Neural cell (in vitro differentiated cells): ENCODE data around the gene PACS1.

Experiments
- EP300 ChIP-seq: fragments of 450-650 bp; conservative IDR thresholded peaks from 2 replicates; pipeline ENCODE4 v1.6.1; 2014; ENCODE audit warnings: antibody characterized with exemption, mild to moderate bottlenecking, moderate library complexity; ENCODE audit not compliant: poor library complexity, severe bottlenecking
- EZH2 ChIP-seq: fragments of 200-600, 300-800 bp; shearing (Covaris generic), sonication (generic); IDR thresholded peaks from 2 replicates; pipeline ENCODE4 v1.6.1; 2014; ENCODE audit warnings: antibody characterized with exemption, low read length, borderline replicate concordance, mild to moderate bottlenecking; ENCODE audit not compliant: insufficient read depth, poor library complexity, severe bottlenecking
- MXI1 ChIP-seq: fragments of 450-650 bp; conservative IDR thresholded peaks from 2 replicates; pipeline ENCODE4 v1.6.1; 2014; ENCODE audit warnings: antibody characterized with exemption, mild to moderate bottlenecking; ENCODE audit not compliant: poor library complexity, severe bottlenecking
- POLR2AphosphoS5 ChIP-seq: IDR thresholded peaks from 2 replicates; pipeline ENCODE4 v1.6.1; 2012
- TF ChIP-seq, protein P1 (sequence below): fragments of 450-650 bp; IDR thresholded peaks from 2 replicates; pipeline ENCODE4 v1.5.1; 2014; ENCODE audit warnings: antibody characterized with exemption, mild to moderate bottlenecking, moderate library complexity; ENCODE audit not compliant: poor library complexity, severe bottlenecking
- TF ChIP-seq, protein P2 (sequence below): IDR thresholded peaks from 2 replicates; pipeline ENCODE4 v1.6.1; 2012; ENCODE audit warnings: borderline replicate concordance

DNA sequence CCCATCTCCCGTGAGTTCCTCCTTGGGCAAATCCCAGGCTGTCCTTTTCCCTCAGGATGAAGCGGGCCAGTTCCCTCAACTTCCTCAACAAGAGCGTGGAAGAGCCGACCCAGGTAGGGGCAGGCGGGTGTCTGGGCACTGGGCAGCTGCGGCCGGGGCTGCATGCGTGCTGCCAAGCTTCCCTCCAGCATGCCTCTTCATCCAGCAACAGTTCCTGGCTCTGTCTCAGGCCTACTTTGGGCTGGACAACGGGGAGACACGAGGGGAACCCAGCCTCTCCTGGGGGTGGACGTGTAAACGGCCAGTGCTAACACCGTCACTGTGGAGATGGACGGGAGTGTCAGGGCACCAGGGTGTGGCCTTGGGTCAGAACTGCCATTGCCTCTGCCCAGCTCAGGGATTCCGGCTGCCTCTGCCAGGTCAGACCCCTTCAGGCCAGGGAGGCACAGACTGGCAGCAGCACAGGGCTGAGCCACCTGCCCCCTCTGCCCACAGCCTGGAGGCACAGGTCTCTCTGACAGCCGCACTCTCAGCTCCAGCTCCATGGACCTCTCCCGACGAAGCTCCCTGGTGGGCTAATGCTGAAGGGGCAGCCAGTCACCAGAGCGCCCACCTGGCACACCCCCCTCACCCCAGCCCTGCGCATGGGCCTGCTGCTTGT lies 196.4 kb downstream of the PACS1 start:
- TF ChIP-seq, protein P1, sequence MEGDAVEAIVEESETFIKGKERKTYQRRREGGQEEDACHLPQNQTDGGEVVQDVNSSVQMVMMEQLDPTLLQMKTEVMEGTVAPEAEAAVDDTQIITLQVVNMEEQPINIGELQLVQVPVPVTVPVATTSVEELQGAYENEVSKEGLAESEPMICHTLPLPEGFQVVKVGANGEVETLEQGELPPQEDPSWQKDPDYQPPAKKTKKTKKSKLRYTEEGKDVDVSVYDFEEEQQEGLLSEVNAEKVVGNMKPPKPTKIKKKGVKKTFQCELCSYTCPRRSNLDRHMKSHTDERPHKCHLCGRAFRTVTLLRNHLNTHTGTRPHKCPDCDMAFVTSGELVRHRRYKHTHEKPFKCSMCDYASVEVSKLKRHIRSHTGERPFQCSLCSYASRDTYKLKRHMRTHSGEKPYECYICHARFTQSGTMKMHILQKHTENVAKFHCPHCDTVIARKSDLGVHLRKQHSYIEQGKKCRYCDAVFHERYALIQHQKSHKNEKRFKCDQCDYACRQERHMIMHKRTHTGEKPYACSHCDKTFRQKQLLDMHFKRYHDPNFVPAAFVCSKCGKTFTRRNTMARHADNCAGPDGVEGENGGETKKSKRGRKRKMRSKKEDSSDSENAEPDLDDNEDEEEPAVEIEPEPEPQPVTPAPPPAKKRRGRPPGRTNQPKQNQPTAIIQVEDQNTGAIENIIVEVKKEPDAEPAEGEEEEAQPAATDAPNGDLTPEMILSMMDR, result no peak
- TF ChIP-seq, protein P2, sequence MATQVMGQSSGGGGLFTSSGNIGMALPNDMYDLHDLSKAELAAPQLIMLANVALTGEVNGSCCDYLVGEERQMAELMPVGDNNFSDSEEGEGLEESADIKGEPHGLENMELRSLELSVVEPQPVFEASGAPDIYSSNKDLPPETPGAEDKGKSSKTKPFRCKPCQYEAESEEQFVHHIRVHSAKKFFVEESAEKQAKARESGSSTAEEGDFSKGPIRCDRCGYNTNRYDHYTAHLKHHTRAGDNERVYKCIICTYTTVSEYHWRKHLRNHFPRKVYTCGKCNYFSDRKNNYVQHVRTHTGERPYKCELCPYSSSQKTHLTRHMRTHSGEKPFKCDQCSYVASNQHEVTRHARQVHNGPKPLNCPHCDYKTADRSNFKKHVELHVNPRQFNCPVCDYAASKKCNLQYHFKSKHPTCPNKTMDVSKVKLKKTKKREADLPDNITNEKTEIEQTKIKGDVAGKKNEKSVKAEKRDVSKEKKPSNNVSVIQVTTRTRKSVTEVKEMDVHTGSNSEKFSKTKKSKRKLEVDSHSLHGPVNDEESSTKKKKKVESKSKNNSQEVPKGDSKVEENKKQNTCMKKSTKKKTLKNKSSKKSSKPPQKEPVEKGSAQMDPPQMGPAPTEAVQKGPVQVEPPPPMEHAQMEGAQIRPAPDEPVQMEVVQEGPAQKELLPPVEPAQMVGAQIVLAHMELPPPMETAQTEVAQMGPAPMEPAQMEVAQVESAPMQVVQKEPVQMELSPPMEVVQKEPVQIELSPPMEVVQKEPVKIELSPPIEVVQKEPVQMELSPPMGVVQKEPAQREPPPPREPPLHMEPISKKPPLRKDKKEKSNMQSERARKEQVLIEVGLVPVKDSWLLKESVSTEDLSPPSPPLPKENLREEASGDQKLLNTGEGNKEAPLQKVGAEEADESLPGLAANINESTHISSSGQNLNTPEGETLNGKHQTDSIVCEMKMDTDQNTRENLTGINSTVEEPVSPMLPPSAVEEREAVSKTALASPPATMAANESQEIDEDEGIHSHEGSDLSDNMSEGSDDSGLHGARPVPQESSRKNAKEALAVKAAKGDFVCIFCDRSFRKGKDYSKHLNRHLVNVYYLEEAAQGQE, result no peak
- TF ChIP-seq POLR2AphosphoS5 (no peak), EZH2 (no peak), MXI1 (no peak), EP300 (no peak)
